ENCODE data around the gene PPP2R2C. TPM values are rescaled to one million over a fixed set of nuclear protein-coding genes. Genes with fewer than 3 reads are reported as not detected.

The PPP2R2C gene
- total RNA-seq, 1 donor from 2014 or later = not detected

DNA sequence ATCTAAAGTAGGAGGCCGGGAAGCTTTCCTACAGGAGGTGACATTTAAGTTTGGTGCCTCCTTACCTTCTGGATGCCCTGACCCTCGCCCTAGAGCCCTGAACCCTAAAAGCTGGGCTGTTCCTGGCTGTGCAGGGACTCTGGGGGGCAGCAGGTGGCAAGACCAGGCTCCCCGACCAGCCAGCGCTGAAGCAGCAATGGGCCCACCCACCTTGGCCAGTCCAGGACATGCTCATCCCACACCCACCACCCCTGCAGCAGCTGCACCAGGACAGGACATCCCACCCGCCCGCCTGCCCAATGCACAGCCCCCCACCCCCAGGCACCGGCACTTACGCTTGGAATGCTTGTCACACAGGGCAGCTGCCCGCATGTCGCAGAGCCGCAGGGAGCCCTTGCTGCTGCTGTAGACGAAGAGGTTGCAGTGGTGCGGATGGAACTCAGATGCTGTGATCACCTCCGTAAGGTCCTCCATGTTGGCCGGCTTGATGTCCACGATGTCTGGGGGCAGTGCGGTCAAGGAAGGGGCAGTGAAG is 124.8 kb downstream of the PPP2R2C start:
- intact Hi-C loops (cut with micrococcal nuclease) = no loop called here

GRCh38 chr4:6346373-6347110 is 125.9 kb downstream of the PPP2R2C start:
- intact Hi-C loops (cut with micrococcal nuclease) = no loop called here

DNA sequence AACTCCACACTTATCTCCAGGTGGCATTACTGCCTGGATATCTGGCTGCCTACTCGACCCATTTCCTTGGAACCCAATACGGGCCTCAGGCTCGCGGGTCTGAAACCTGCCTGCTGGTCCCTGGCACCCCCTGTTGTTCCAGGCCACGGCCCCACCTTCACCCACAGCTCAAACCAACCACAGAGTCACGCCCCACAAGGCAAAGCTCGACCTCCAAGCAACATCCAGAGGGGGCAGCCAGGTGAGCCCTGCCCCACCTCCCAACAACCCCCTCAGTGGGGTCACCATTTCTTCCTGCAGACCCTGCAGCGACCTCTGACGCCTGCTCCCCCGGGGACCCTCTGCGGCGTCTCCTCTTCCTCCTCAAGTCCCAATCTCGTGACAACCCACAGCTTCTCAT is 126.5 kb downstream of the PPP2R2C start:
- intact Hi-C loops (cut with micrococcal nuclease) = no loop called here

DNA sequence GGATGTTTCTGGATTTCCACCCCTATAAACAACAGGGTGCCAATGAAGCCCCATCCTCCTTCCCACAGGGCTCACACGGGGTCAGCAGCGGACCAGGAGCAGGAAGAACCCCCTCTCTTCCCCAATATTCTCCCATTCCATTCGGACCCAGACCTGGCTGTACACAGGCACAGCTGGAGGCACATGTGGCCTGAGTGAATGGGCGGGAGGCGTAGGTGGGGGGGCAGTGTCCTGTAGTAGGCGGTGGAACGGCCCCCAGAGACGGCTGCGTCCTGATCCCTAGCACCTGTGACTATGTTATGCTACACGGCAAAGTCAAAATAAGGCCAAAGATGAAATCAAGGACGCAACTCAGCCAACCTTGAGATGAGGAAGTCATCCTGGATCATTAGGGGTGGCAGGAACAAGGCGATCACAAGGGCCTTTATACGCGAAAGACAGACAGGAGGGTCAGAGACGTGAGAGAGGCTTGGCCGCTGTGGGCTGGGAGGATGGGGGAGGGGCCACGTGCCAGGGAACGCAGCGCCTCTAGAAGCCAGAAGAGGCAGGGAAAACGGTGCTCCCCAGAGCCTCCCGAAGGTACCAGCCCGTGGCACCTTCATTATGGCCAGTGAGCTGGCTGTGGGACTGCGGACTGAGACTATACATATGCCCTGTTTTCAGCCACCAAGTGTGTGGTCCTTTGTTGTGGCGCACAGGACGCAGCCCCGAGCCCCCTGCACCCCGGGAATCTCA is 127.2 kb downstream of the PPP2R2C start:
- intact Hi-C loops (cut with micrococcal nuclease) = no loop called here

DNA sequence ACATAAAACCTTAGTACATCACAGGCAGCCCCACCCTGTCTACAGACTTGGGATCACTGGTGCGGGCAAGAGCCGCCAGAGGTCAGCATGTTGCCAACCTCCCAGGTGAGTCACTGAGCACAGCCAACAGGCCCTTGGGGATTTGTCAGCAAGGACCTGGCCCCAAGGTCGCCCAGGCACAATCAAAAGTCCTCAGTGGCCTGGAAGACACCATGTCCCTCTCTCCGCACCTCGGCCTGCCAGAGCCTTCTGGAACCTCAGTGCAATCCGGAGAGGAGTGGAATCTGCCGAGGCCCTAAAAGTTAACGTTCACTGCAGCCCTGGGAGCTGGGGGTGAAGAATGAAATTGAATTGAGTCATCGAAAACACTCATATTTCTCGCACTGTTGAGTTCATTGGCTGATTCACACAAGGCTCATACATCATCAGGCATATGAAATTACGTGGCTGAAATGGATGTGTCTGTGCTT is 128.4 kb downstream of the PPP2R2C start:
- intact Hi-C loops (cut with micrococcal nuclease) = no loop called here

- intact Hi-C loops (cut with micrococcal nuclease) = no loop called here
Observed at GRCh38 chr4:6342530-6343293, 129.7 kb downstream of the PPP2R2C start.

DNA sequence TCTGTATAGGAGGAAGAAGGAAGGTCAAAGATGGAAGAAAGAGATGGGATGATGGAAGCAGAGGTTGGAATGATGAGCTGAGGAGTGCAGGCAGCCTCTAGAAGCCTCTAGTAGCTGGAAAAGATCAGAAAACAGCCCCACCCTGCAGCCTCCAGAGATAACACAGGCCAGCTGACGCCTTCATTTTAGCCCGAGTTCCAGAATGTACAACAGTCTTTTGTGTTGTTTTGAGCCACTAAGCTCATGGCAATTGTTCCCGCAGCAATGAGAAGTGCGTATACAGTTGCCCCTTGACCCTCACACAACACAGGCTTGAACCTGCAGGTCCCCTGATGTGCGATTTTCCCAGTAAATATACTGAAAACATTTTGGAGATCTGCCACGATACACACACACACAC is 130.7 kb downstream of the PPP2R2C start:
- intact Hi-C loops (cut with micrococcal nuclease) = no loop called here

- intact Hi-C loops (cut with micrococcal nuclease) = no loop called here
Observed at GRCh38 chr4:6340446-6341015, 131.9 kb downstream of the PPP2R2C start.

- intact Hi-C loops (cut with micrococcal nuclease) = no loop called here
Observed at GRCh38 chr4:6339818-6340445, 132.5 kb downstream of the PPP2R2C start.

GRCh38 chr4:6338951-6339817 is 133.2 kb downstream of the PPP2R2C start:
- intact Hi-C loops (cut with micrococcal nuclease) = no loop called here

- intact Hi-C loops (cut with micrococcal nuclease) = no loop called here
Observed at GRCh38 chr4:6338175-6338950, 134.1 kb downstream of the PPP2R2C start.

- intact Hi-C loops (cut with micrococcal nuclease) = no loop called here
Observed at GRCh38 chr4:6337331-6337935, 135.0 kb downstream of the PPP2R2C start.

DNA sequence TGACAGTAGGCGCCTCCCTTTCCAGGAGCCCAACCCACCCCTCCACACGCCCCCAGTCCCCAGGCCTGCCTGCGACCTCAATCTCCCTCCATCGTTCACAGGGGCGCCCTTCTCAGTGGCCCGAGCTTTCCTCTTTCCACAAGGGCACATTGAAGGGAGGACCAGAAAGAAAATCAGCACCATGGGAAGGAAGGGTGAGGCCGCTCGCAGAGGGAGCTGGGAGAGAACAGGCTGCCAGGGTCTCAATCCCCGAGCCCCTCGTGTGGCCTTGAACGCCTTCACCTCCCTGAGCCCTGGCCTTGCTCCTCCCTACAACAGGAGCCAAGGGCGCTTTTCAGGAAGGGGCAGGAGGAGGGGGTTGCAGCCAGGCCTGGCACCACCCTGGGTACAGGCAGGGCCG is 136.2 kb downstream of the PPP2R2C start:
- intact Hi-C loops (cut with micrococcal nuclease) = no loop called here

- intact Hi-C loops (cut with micrococcal nuclease) = no loop called here
Observed at GRCh38 chr4:6335040-6335590, 137.3 kb downstream of the PPP2R2C start.

GRCh38 chr4:6334203-6334887 is 138.1 kb downstream of the PPP2R2C start:
- intact Hi-C loops (cut with micrococcal nuclease) = no loop called here

- intact Hi-C loops (cut with micrococcal nuclease) = no loop called here
Observed at GRCh38 chr4:6333301-6334202, 138.9 kb downstream of the PPP2R2C start.

DNA sequence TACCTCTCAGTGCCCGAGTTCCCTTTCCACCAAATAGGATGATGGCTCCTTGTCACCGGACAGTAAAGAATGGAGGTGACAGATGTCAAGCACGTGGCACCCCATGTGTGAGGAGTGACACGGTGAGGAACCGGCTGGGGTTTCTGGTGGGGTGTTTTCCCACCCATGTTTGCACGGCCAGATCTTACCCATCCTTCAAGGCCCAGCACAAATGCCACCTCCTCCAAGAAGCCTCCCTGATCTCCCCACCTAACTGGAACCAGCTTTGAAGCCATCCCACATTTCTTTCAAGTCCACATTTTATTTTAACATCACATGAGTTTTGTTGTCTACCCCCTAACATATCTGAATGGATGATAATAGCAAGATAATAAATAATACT is 139.8 kb downstream of the PPP2R2C start:
- intact Hi-C loops (cut with micrococcal nuclease) = loop anchor here (1.0 kb wide), 1 partner anchor 214 kb away; no protein-coding TSS in a partner anchor

All from T-helper 1 cell treated with Interleukin-12 subunit alpha and Interleukin-12 subunit beta and Interleukin-4 antibody, amounts not matched to agents 30 ng/mL and 1 ng/mL, for 36 hours (primary cell).